ACHN (cell line): ENCODE measurements around the gene RNF220.

Experiments
- DNase-seq: peaks from one replicate; pipeline ENCODE4 v3.0.0-alpha.2; 2015
- in situ Hi-C: cut with HindIII; loops from 2 replicates; pipeline ENCODE4 v1.10.0; 2017; ENCODE audit warnings: low sequenced_read_pairs, low pct_ligation_motif_present, low pct_unique_long_range_greater_than_20kb

Gene RNF220

GRCh38 chr1:44590475-44590874, 185.4 kb downstream of the RNF220 start:
- in situ Hi-C loops = no loop called here
- no peak for DNase-seq

- in situ Hi-C loops = no loop called here
- DNase-seq = no peak
These were observed 186.3 kb downstream of the RNF220 start for GRCh38 chr1:44591381-44591780.

DNA sequence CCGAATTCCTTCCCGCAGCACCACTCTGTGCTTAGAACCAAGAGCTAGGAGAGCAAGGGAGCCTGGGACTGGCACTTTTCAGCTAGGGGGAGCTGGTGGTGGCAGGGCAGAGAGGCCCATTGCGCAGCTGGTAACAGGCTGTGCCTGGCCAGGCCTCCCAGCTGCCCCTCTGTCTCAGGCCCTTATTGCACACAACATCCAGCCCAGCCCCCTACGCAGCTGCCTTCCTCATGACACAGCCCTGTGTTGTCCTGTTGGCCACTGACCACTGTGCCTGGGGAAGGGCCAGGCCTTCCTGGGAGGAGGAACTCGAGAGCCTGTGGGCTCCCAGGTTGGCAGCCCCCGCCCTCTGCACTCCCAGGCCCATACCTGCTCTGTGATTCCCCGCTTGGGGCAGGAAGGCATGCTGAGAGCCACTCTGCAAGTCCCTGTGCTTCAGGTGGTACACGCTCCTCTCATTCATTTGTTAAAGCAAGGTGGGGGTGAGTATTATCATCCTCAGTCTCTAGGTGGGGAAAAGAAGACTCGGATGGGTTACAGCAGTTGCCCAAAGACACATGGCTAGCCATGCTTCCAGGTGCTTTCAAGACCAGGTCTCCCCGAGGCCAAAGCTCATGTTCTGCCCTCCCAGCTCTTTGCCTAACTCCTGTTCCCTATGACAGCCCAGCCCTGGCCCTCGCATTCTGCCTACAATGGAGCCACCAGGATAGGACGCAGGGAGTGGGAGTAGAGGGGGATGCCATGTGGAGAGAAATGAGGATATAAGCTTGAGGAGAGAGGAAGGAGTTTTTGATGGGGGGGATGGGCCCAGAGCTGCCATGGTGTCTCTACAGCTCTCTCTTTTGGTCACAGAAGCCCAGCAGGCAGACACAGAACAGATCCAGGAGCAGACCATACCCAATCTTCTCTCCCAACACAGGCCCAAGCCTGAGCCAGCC, 187.4 kb downstream of the RNF220 start:
- in situ Hi-C loops = no loop called here
- no peak for DNase-seq

DNA sequence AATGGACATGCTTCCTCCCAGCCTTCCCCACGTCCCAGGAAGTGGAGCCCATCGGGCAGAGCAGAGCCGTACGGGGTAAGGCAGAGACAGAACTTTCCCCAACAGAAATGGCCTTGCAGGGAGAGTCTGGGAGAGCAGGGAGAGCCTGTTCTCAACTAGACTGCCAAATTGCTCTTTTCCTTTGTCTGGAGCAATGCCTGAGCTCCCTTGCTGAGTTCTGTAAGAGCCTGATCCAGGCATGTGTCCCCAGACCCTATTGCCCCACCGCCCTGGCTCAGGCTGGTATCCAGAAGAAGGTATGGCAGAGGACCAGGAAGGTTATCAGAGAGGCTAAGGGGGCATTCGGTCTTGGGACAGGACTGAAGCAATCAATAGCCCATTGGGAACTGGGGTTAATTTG, 189.3 kb downstream of the RNF220 start:
- DNase-seq = no peak
- in situ Hi-C loops = no loop called here

GRCh38 chr1:44594871-44595735, 190.0 kb downstream of the RNF220 start:
- in situ Hi-C loops = no loop called here

GRCh38 chr1:44596511-44596910, 191.5 kb downstream of the RNF220 start:
- DNase-seq = no peak
- in situ Hi-C loops = no loop called here

More at GRCh38 chr1:44594871-44595735, 190.0 kb downstream of the RNF220 start:
- DNase-seq = peak; percentile 53

GRCh38 chr1:44598167-44598566, 193.1 kb downstream of the RNF220 start:
- in situ Hi-C loops = no loop called here
- no peak for DNase-seq

DNA sequence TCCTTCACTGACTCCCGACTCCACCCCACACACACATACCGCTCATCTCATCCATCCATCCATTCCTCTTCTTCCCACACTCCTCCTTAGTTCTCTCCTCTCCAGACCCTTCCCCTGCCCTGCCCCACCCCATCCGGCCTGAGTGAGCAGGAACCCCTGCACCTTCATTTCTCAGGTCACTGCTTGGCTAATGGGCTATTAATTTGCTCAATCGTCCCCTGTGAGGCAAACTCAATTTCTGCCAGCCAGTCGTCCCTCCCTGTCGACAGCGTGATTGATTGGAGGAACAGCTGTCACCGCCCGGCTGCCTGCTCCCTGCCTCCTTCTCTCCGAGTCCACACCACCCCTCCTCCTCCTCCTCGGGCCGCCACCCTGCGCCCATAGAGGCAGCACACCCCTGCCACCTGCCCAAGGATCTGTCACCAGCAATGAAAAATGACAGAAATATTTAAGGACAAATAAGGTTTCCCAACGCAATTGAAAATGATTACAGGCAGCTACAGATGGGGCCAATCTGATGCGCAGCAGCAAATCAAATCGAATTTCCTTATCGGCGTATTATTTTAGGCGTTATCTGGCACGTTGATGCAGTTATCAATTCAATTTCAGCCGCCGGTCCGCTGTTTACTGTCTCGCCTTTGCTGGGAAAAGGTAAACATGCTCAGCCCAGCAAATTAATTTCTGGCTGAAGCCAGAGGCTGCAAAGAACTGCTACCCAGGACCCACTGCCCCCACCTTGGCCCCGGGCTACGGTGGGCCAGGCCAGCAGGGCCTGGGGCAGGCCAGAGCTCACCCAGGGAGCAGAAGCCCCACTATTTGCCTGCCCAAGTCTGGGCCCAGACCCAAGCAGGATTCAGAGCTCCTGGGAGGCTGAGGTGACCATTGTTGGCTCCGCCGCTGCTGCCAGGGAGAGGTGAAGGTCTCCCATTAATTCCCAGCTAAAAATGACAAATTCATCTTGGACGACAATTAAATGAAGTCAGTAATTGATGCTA, 197.9 kb downstream of the RNF220 start:
- in situ Hi-C loops = no loop called here
- DNase-seq = no peak

GRCh38 chr1:44603718-44604117, 198.7 kb downstream of the RNF220 start:
- in situ Hi-C loops = no loop called here
- no peak for DNase-seq

GRCh38 chr1:44604157-44604955, 199.3 kb downstream of the RNF220 start:
- in situ Hi-C loops = no loop called here
- DNase-seq = no peak

- no peak for DNase-seq
- in situ Hi-C loops = no loop called here
These were observed 201.0 kb downstream of the RNF220 start for GRCh38 chr1:44605914-44606615.

DNA sequence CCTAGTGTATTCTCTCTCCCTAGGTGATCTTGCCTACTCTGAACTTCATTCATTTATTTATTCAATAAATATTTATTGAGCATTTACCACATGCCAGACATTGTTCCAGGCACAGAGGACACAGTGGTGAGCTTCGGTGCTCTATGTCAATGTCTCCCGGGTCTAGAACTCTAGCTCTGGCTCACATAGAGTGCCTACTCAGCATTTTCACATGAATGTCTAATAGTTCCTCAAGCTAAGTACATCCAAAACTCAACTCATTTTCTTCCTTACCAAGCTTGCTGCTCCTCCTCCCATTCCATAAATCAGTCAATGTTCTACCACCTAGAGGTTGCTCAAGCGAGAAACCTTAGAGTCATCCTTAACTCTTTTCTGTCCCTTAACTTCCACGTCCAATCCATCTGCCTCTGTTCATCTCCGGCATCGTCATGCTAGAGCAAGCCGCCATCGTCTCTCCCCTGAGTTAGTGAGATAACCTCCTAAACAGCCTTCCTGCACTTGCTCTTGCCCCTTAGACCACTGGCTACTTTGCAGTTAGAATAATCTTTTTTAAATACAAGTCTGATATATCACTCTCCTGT, 201.7 kb downstream of the RNF220 start:
- in situ Hi-C loops = no loop called here
- no peak for DNase-seq

DNA sequence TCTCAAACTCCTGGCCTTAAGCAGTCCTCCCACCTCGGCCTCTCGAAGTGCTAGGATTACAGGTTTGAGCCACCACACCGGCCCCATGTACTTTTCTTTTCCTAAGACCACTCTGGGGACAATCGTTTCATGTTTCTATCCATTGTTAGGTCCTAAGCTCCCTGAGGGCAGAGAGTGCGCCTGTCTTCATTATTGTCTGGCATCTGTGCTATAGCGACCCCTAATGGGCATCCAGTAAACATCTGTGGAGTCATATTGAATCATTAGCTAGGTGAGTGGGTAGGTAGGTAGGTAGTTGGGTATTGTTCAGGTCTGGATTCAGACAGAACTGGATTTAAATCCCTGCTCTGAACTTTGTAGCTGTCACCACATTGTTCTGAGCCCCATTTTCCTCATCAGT, 203.1 kb downstream of the RNF220 start:
- in situ Hi-C loops = no loop called here
- no peak for DNase-seq

DNA sequence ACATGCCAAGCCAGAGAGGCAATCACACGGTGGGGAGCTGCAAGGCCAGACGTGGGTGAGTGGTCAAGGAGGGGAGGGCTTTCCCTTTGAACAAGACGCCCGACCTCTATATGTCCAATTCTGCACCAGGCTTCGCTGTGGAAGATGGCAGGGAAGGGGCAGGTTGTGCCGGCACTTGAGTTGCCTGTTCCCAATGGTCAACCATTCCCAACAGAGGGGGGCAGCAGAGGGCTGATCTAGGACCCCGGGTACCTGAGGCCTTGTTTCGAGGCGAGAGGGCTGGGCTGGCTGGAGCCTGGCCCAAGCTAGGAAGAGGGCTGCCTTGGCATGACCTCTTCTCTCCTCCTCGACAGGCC, 204.3 kb downstream of the RNF220 start:
- in situ Hi-C loops = no loop called here
- peak; percentile 39 for DNase-seq

GRCh38 chr1:44609768-44610526, 204.9 kb downstream of the RNF220 start:
- in situ Hi-C loops = no loop called here

DNA sequence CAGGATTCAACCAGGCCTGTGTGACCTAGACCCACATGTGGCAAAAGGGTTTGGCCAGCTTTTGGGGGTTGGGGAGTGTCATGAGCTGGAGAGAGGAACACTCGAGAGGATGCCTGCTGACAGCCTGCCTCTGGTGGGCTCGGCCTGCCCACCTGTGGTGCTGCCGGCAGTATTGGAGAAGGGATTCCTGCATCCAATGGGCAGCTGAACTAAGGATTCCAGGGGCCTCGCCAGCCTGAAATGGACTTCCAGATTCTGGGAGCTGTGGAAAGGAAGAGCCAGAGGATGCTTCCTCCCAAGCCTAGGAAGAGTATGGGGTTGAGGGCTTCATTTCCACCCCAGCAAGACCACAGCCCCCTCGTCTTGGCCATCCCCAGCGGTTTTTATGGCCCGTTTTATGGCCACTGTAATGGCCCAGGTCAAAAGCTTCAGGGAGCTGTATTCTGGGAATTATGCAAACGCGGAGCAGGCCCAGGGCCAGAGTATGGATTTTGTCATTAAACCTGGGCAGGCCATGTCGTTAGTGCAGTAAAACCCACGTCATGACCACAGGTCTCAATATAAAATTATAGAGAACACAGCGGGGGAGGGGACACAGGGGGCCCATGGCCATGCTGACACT, 205.6 kb downstream of the RNF220 start:
- DNase-seq = no peak
- in situ Hi-C loops = no loop called here

More at GRCh38 chr1:44609768-44610526, 204.9 kb downstream of the RNF220 start:
- DNase-seq = no peak
